Esophagus (tissue), 2 donors: ENCODE measurements around the gene ZNF324B. TPM values are rescaled to one million over a fixed set of nuclear protein-coding genes. Genes with fewer than 3 reads are reported as not detected.
"Not testable (repeated sequence)": the region's sequence is repeated elsewhere in the genome, so short reads cannot be mapped to it uniquely, and the experiment has no call there.

Experiments
- H3K27ac ChIP-seq, 2 donors: one replicate each; pipeline ENCODE4 v1.5.1; 2013; ENCODE audit warnings: low read depth in 2 of 2, mild to moderate bottlenecking in 2 of 2, inconsistent platforms in 1 of 2, low read length in 1 of 2, moderate library complexity in 1 of 2
- H3K27me3 ChIP-seq, 2 donors: one replicate each; pipeline ENCODE4 v1.6.1; 2013; ENCODE audit warnings: low read length in 2 of 2, control low read depth in 1 of 2, mild to moderate bottlenecking in 1 of 2; ENCODE audit not compliant: insufficient read depth in 2 of 2, control insufficient read depth in 1 of 2
- H3K36me3 ChIP-seq, 2 donors: one replicate each; pipeline ENCODE4 v1.6.1; 2013; ENCODE audit warnings: low read length in 1 of 2; ENCODE audit not compliant: control insufficient read depth in 2 of 2, insufficient read depth in 2 of 2
- H3K4me1 ChIP-seq, 2 donors: one replicate each; pipeline ENCODE4 v1.6.1; 2013; ENCODE audit warnings: low read length in 1 of 2; ENCODE audit not compliant: control insufficient read depth in 2 of 2, insufficient read depth in 2 of 2
- H3K4me3 ChIP-seq, 2 donors: one replicate each; pipeline ENCODE4 v1.5.1; 2013; ENCODE audit warnings: low read length in 2 of 2, mild to moderate bottlenecking in 2 of 2, low read depth in 1 of 2, moderate library complexity in 1 of 2
- H3K9me3 ChIP-seq, 2 donors: one replicate each; pipeline ENCODE4 v1.6.1; 2013; ENCODE audit warnings: mild to moderate bottlenecking in 2 of 2, low read depth in 1 of 2, low read length in 1 of 2, moderate library complexity in 1 of 2; ENCODE audit not compliant: control insufficient read depth in 2 of 2, insufficient read depth in 1 of 2
- WGBS, 2 donors: extraction: QIAGEN DNeasy Blood & Tissue Kit; methylation state at CpG; one replicate each; pipeline ENCODE4 v1.1.7; 2013; 5-methylcytosine and 5-hydroxymethylcytosine counted together
- polyA plus RNA-seq, 2 donors: library from polyadenylated mRNA; stranded (reverse); fragments of 200-250 nt; gene quantifications; one replicate each; pipeline ENCODE4 v1.2.3, GENCODE V29; 2013
- donor health status: healthy with polysubstance abuse.
- donor health status: Bipolar disorder and iron deficiency.

The ZNF324B gene
- polyA plus RNA-seq, 2 donors, result 2.4 to 2.8 TPM

- H3K27ac ChIP-seq, result no peak overlapping the region
- no peaks in the 10 kb centered on the region for H3K27me3 ChIP-seq
- peaks cover 21 to 32% of the 10 kb centered on the region in 2 donors for H3K36me3 ChIP-seq
- H3K9me3 ChIP-seq, result no peaks in the 10 kb centered on the region
- H3K4me1 ChIP-seq, result peaks cover 4 to 11% of the 10 kb centered on the region in 2 donors
- H3K4me3 ChIP-seq, result no peak overlapping the region
- 90 to 92% methylated on average over 17 of the region's 17 CpGs for WGBS, 2 donors
These were observed 18.0 kb downstream of the ZNF324B start for GRCh38 chr19:58469241-58470013.

DNA sequence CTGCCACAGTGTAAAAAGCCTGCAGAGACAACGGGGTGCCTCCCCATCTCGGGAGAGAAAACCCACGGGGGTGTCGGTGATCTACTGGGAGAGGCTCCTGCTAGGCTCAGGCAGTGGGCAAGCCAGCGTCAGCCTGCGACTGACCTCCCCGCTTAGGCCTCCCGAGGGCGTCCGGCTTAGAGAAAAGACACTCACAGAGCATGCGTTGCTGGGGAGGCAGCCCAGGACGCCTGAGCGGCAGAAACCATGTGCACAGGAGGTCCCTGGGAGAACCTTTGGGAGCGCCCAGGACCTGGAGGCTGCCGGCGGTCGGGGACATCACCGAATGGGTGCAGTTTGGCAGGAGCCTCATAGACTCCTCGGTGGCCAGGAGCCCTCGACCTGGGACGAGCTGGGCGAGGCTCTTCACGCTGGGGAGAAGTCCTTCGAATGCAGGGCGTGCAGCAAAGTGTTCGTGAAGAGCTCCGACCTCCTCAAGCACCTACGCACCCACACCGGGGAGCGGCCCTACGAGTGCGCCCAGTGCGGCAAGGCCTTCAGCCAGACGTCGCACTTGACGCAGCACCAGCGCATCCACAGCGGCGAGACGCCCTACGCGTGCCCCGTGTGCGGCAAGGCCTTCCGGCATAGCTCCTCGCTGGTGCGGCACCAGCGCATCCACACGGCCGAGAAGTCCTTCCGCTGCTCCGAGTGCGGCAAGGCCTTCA is 19.6 kb downstream of the ZNF324B start:
- not testable (repeated sequence) for H3K9me3 ChIP-seq, H3K27me3 ChIP-seq, H3K4me3 ChIP-seq, H3K27ac ChIP-seq
- H3K36me3 ChIP-seq, result peaks cover 21 to 32% of the 10 kb centered on the region in 2 donors
- H3K4me1 ChIP-seq, result peaks cover 6 to 11% of the 10 kb centered on the region in 2 donors
- 93 to 95% methylated on average over 22 to 43 of the region's 53 CpGs for WGBS, 2 donors

- no peaks in the 10 kb centered on the region for H3K9me3 ChIP-seq
- H3K4me1 ChIP-seq, result peaks cover 11 to 12% of the 10 kb centered on the region in 2 donors
- no peak overlapping the region for H3K27ac ChIP-seq
- H3K36me3 ChIP-seq, result peaks cover 21 to 32% of the 10 kb centered on the region in 2 donors
- no peaks in the 10 kb centered on the region for H3K27me3 ChIP-seq
- H3K4me3 ChIP-seq, result no peak overlapping the region
- 95 to 96% methylated on average over 39 of the region's 39 CpGs for WGBS, 2 donors
These were observed 20.3 kb downstream of the ZNF324B start for GRCh38 chr19:58471736-58472135.

- Histone ChIP-seq H3K4me1 (peaks cover 12 to 13% of the 10 kb centered on the region in 2 donors), H3K9me3 (no peaks in the 10 kb centered on the region), H3K27me3 (no peaks in the 10 kb centered on the region), H3K27ac (no peak overlapping the region), H3K4me3 (no peak overlapping the region), H3K36me3 (peaks cover 21 to 36% of the 10 kb centered on the region in 2 donors)
These were observed 22.4 kb downstream of the ZNF324B start for GRCh38 chr19:58473775-58474174.

- Histone ChIP-seq H3K36me3 (peaks cover 18 to 31% of the 10 kb centered on the region in 2 donors), H3K27ac (no peak overlapping the region)
- 84 to 89% methylated on average over 12 of the region's 12 CpGs for WGBS, 2 donors
These were observed 23.0 kb downstream of the ZNF324B start for GRCh38 chr19:58474291-58474996.

DNA sequence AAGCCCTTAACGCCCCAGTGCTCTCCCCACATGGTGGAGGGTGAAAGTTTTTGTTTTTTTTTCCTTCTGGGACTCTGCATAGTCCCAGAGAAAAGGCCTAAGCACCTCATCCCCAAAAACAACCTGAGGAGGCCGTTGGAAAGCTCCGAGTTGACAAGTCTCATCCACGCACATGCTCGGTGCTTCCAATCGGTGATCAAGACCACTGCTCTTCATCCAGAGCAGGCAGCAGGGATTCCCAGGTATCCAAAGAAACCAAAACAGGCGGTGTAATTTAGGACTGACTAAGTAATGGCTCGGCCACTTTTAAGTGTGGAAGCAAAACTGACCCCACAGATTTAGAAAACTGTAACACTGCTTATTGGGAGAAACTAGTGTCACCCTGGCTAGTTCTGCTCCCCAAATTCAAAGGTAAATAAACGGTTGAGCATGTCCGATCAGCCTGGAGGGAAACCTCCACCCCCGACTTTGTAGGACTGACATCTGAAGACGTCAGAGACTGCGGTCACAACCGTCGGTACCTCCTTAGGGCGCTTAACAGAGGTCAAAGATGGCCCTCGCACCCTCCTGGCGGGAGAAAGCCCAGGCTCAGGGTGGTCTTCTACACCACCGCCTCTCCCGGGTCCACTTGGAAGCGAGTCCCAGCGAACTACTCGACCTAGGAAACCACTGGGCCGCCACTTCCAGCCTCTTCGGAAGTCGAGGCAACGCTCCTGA is 23.7 kb downstream of the ZNF324B start:
- Histone ChIP-seq H3K9me3 (no peaks in the 10 kb centered on the region), H3K4me3 (peak overlapping the region; percentile 66), H3K27ac (peak overlapping the region; percentile 90 to 94), H3K27me3 (no peaks in the 10 kb centered on the region), H3K36me3 (peaks cover 11 to 34% of the 10 kb centered on the region in 2 donors), H3K4me1 (peaks cover 12 to 13% of the 10 kb centered on the region in 2 donors)
- WGBS, 2 donors, result 20 to 23% methylated on average over 27 of the region's 27 CpGs

More at GRCh38 chr19:58474291-58474996, 23.0 kb downstream of the ZNF324B start:
- H3K9me3 ChIP-seq, result no peaks in the 10 kb centered on the region
- peaks cover 12 to 13% of the 10 kb centered on the region in 2 donors for H3K4me1 ChIP-seq
- H3K4me3 ChIP-seq, result no peak overlapping the region
- no peaks in the 10 kb centered on the region for H3K27me3 ChIP-seq

GRCh38 chr19:58475714-58476497 is 24.5 kb downstream of the ZNF324B start, which contains the start of gene ZNF446:
ZNF446 (plus strand) TSS chr19:58476352; CDS start chr19:58477219, 867 bp downstream.
- peaks cover 12 to 13% of the 10 kb centered on the region in 2 donors for H3K4me1 ChIP-seq
- 0 to 1% methylated on average over 64 of the region's 64 CpGs for WGBS, 2 donors

DNA sequence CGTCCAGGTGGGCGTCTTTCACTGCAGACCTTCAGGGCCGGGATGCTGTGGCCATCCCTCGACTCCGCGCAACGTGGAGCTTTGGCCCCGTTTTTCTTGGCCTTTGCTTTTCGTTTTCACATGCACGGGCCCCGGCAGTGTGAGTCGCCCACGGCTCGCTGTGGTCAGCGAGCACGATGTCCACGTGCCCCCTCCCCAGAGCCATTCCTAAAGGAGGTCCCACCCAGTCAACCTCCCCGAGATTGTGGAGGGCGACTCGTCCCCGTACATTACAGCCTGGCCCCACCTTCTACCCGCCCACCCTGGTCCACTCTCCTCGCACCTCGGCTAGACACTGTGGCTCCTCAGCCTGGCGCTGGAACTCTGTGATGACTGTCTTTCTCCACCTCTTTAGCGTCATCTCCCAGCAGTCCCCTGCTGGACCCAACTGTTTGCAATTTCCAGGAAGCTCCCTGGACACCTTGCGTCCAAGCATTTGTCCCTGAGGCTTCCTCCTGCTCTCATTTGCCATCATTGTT is 25.1 kb downstream of the ZNF324B start:
- Histone ChIP-seq H3K27ac (peak overlapping the region; percentile 90 to 94), H3K4me1 (peaks cover 12 to 13% of the 10 kb centered on the region in 2 donors), H3K4me3 (peak overlapping the region; percentile 66), H3K9me3 (no peaks in the 10 kb centered on the region), H3K36me3 (peaks cover 10 to 31% of the 10 kb centered on the region in 2 donors), H3K27me3 (no peaks in the 10 kb centered on the region)
- 3% methylated on average over 27 of the region's 27 CpGs for WGBS, 2 donors

More at GRCh38 chr19:58475714-58476497, 24.5 kb downstream of the ZNF324B start, which contains the start of gene ZNF446:
- peaks cover 10 to 32% of the 10 kb centered on the region in 2 donors for H3K36me3 ChIP-seq
- H3K4me3 ChIP-seq, result peak within 1 kb of the TSS; percentile 66
- H3K9me3 ChIP-seq, result no peaks in the 10 kb centered on the region
- no peaks in the 10 kb centered on the region for H3K27me3 ChIP-seq
- peak within 1 kb of the TSS; percentile 90 to 94 for H3K27ac ChIP-seq
